ENCODE data around the gene WDR46. TPM values are rescaled to one million over a fixed set of nuclear protein-coding genes. Genes with fewer than 3 reads are reported as not detected.

WDR46 gene
- total RNA-seq, 1 donor from 2014 or later: 70.2 TPM

DNA sequence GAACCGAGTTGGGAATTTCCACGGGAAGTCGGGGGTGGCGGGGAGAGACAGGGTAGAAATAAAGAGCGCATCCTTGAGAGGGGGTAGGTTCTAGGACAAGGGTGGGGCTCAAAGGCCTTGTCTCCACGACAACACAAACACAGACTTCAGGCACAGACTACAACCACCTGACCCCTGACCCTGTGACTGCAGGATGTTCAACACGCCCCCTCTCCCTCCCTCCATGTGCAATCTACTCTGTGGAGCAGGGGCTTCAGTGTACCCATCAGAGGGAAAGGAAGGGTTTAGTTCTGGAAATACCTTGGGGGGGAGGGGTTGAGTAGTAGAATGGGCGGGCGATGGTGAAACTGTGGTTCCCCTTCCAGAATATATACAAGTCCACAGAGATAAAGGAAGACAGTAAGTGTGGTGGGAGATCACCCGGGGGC, 25.5 kb upstream of the WDR46 start:
- intact Hi-C loops (cut with micrococcal nuclease): loop anchor here (1.0 to 10.0 kb wide), 6 partner anchors 9 to 460 kb away; partner anchors contain the start of genes HSD17B8, PSMB9, RXRB and SLC39A7

DNA sequence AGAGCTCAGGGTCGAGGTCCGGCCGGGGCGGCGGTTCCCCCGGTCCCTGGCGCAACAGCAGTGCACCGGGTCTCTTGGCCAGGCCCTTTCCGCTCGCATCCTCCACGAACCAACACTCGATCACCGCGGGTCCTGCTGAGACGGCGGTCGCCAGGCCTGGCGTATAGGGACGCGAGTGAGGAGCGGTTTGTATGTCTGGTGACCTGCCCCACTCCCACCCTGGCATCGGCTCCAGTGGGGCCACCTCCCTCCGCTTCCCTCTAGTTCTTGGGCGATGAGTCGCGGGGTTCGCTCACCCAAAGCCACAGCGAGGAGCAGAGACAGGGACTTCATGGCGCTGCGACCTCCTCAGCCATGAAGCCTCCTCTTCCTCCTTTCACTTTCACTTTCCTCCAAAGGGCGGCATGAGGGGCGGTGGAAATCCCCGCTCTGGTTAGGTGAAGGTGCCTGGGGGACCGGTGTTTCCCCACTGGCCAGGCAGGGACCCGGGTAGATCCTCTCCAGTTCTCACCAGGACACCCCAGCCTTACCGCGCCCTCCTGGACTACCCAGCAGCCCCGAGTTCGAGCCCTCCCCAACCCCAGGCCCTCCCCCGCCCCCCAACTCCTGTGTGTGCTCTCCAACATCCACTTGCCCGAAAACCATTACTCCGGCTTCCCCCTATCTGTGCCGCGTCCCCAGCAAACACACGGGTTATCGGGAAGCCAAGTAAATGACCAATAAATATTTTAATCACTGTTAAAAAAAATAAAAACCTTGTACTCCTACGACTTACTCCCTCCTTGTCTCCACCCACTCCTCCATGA, 24.9 kb upstream of the WDR46 start, which contains the start of gene TAPBP:
TSS of gene TAPBP (minus strand) at position 370 of the 806 bp plus-strand sequence. CDS start at position 333, 37 bp downstream.
- intact Hi-C loops (cut with micrococcal nuclease): loop anchor here (1.0 to 10.0 kb wide), 6 partner anchors 9 to 459 kb away; partner anchors contain the start of genes HSD17B8, PSMB9, RXRB and SLC39A7

DNA sequence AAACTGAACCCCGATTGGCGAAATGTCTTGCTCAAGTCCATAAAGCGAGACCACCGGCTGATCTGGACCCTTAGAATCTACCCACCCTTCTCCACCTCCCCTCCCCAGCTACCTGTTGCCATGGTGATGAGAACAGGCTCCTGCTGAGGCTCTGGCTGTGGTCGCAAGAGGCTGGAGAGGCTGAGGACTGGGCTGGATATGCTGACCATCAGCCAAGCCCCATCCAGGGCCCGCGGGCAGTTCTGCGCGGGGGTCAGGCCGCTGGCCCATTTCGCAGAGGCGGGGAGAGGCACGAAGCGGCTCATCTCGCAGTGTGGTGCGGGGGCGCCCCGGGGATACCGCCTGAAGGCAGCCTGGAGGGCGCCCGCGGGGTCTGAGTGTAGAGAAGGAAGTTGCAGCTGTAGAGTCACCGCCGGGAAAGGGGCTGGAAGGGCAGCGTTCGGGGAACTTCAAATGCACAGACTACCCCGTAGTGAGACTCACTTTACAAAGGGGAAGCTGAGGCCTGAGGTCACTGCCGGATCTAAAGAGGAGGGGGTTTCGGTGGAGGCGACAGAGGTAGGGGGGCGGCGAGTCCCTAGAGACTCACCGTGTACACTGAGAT, 24.2 kb upstream of the WDR46 start:
- intact Hi-C loops (cut with micrococcal nuclease): loop anchor here (5.0 to 10.0 kb wide), 4 partner anchors 111 to 458 kb away; partner anchors contain the start of genes HSD17B8, PSMB9, RXRB and SLC39A7

DNA sequence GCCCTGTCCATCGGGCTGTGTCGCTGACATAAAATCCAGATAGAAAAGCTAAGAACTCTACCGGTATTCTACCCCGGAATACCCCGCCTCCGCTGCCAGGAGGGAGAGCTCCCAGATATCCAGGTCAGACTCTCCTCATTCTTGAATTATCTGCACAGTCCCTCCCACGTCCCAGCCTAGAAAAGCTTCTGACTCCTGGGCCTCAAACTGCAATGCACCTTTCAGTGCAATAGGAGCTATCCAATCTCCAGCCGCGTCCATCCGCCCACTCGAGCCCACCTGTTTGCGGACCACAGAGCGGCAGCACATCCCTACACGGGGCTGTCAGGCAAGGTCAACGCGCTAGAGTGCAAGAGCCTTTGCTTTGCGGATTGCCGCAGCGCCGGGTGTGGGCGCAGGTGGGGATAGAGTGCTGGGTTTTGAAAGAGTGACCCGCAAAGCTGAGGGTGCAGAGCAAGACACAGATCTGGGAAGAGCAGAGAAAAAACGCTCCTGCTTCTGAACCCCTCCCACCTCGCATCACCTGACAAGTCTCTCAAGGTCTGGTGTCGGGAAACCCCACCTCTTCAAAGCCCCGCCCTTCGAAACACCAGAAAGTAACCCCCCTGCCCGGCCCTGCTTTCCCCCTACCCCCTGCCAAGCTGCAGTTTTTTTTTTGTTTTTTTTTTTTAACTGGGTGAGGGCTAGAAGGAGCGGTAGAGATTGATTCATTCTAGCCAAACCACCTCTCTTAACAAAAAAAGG, 23.5 kb upstream of the WDR46 start:
- intact Hi-C loops (cut with micrococcal nuclease): loop anchor here (5.0 to 10.0 kb wide), 4 partner anchors 110 to 458 kb away; partner anchors contain the start of genes HSD17B8, PSMB9, RXRB and SLC39A7

DNA sequence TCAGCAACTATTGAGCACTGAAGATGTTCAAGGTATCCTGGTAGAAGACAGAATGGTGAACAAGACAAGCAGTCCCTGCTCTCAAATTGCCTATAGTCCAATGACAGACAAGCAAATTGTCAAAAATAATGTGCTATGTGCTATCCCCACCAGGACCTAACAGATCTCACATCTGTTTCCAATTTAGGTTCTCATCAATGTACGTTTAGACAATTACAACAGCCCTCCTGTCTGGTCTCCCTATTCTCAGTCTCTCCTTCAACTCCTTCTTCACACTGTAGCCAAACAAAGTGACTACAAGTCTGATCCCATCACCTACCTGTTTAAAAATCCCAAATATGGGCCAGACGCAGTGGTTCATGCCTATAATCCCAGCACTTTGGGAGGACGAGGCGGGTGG, 17.3 kb upstream of the WDR46 start:
- intact Hi-C loops (cut with micrococcal nuclease): no loop called here

DNA sequence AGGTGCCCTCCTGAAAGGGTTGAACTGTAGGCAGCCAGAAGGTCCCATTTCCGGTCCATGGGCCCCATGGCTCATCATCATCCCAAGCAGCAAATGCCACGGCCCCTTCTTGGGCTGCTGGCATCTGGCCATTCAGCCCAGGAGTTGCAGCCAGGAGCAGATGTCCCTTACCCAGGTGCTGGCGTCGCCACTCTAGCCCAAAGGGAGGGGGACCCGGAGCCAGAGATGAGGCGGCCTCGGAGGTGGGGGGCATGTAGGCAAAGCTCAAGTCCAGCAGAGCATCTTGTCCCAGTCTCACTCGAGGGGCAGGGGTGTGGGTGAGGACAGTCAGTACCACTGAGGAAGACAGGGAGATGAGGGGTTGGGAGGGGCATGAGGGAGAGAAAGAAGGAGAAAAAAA, 16.0 kb upstream of the WDR46 start:
- intact Hi-C loops (cut with micrococcal nuclease): no loop called here

DNA sequence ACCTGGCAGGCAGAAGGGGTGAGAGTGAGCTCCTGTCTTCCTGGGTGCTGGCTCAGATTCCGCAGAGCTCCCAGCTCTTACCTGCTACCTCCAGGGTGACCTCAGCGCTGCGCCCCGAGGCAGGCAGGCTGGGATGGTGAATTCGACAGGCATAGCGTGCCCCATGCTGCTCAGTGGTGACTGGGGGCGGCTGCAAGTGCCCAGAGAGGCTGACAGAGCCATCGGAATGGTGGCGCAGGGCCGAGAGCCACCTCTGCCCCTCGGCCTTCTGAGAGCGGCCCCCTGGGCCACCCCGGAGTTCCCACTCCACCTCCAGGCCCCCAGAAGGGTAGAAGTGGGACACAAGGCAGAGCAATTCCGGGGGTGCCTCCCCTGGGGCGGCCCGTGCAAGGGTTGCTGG, 15.2 kb upstream of the WDR46 start:
- intact Hi-C loops (cut with micrococcal nuclease): no loop called here

DNA sequence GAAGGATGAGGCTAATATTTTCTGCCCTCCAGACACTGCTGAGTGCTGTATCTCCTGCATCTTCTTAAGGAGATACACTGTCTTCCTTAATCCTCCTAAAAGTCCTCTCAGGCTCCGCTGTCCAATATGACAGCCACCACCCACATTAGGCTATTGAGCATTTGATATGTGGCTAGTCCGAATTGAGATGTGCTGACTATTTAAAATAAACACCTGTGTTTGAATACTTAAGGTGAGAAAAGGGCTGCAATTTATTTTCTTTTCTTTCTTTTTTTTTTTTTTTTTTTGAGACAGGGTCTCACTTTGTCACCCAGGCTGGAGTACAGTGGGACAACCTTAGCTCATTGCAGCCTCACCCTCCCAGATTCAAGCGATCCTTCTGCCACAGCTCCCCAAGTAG, 12.8 kb upstream of the WDR46 start:
- intact Hi-C loops (cut with micrococcal nuclease): no loop called here

DNA sequence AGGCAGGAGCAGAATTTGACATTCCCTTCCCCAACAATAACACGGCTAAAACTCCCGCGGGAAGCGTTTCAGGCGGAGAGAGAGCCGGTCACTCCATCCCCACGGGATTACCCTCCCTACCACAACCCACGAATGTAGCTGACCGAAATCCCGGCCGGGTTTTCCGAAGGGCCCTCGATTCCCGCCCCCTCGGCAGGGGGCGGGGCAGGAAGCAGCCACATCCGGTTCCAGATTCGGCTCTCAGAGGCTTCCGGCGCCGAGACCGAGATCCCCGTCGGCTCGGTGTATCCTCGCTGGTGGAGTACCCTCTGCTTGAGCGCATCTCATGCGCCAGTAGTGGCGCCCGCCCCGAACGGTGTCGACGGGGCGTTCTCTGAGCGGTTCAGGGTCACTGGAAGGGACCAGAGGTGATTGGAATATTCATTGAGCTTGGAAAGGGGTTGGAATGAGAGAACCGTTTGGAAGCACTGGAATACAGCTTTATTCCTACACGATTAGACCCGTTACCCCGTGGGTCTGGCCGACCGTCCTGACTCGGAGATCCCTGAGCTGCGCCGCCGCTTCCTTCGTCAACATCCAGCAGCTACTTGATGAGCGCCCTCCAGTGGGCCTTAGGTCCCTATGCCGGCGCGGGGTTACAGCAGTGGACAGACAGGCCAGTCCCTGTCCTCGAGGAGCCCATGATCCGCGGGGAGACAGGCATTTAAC, 10.4 kb upstream of the WDR46 start:
- intact Hi-C loops (cut with micrococcal nuclease): loop anchor here (1.0 kb wide), 5 partner anchors 10 to 45 kb away; partner anchors contain the start of genes B3GALT4, PFDN6, TAPBP and VPS52

DNA sequence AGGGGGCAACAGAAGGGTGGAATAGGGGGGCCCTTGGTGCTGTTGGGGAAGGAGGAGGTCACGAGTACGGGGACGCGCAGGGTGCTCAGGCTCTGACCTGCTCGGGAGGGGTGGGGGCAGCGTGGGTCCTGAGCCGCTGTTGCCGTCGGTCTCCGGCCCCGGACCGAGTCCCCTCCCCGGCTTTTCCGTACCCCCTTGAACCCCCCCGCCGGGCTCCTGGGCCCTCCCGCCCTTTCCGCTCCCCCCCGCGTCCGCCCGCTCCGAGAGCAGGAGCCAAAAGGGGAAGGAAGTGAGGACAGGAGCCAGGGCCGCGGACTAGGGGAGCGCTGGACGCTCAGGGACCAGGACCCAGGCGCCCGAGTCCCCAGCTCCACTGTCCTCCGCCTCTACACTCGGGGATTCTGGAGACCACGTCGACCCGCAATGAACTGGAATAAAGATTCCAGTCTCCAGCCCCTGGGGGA, 9.8 kb upstream of the WDR46 start, which contains the start of gene RGL2:
TSS of gene RGL2 (minus strand) at position 170 of the 464 bp plus-strand sequence. CDS start 332 bp downstream, outside the sequence.
- intact Hi-C loops (cut with micrococcal nuclease): loop anchor here (1.0 kb wide), 5 partner anchors 10 to 45 kb away; partner anchors contain the start of genes B3GALT4, PFDN6, TAPBP and VPS52

DNA sequence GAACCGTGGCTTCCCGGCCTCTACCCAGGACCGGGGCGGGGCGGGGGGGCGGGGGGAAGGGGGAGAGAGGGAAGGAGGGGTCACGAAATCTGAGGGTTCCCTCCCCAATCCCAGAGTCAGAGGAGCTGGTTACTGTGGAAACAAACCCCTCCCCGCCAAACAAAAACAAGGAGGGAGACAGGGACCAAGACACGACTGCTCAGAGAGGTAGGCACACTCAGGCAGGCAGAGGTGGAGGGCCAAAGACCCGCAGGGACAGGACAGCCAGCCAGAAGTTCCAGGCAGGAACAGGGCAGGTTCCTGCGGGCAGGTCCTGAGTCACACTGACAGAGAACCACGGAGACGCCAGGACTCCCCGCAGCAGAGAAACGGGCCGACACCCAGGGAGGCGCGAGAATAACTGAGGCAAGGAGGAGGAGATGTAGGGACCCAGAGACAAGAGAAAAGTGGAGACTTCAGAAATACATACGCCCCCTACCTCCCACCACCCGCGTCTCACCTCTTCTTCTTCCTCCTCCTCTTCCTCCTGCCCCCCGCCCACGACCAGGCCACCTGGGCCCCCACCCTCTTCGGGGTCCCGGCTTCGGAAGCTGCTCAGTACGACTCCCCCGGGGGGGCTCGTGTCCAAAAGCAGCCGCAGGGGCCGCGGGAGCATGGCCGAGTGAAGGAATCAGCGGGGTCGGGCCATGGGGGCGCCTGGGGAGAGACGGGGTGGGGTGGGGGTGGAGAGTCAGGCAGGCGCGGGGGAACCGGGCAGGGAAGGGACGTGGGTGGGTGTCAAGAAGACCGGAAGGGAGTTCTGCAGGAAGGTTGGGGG, 9.1 kb upstream of the WDR46 start:
- intact Hi-C loops (cut with micrococcal nuclease): no loop called here

DNA sequence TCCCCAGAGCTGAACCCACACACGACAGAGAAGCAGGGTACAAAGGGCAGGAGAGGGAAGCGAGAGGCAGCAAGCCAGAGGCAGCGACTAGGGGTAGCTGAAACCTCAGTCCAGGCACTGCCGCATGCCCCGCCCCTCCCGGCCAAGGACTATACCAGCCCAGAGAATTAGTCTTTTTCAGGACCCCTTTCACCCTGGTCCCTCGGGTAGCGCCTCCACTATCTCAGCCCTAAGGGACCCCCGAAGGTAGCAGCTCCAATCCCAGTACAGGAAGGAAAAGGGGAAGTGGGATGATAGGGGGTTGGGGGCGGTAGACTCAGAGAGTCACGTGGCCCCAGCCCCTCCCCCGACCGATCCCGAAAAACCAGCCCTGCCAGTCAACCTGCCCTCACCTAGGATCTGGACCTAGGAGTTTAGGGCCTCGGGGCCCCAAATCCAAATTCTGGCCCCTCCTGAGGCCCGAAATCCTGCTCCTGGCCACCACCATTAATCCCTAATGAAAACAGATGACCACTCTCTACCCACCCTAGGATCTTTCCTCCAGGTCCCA, 8.4 kb upstream of the WDR46 start:
- intact Hi-C loops (cut with micrococcal nuclease): no loop called here

DNA sequence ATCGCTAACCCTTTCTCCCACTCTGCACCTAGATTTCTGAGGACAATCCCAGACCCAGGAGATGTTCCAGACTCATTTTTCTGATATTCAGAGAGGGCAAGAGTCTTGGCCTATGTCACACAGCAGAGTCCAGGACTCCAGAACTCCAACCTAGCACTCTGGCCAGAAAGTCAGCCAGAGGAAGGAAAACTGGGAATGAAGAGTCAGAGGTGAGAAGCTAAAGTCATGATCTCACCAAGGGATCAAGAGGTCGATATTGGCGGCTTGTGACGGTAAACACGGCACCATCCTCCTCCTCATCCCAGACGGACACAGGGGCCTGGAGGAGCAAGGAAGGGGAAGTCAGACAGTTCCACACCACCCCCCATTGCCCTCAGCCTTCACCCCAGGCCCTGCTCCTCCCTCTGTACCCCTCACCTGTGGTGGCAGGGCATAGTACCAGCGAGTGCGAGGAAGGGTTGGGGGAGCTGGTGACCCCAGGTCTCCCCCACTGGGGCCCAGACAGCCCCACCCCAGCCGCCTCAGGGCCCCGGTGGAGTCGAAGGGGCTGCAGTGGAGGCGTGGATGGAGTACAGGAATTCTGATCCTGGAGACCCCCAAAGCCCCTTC, 7.9 kb upstream of the WDR46 start:
- intact Hi-C loops (cut with micrococcal nuclease): no loop called here

DNA sequence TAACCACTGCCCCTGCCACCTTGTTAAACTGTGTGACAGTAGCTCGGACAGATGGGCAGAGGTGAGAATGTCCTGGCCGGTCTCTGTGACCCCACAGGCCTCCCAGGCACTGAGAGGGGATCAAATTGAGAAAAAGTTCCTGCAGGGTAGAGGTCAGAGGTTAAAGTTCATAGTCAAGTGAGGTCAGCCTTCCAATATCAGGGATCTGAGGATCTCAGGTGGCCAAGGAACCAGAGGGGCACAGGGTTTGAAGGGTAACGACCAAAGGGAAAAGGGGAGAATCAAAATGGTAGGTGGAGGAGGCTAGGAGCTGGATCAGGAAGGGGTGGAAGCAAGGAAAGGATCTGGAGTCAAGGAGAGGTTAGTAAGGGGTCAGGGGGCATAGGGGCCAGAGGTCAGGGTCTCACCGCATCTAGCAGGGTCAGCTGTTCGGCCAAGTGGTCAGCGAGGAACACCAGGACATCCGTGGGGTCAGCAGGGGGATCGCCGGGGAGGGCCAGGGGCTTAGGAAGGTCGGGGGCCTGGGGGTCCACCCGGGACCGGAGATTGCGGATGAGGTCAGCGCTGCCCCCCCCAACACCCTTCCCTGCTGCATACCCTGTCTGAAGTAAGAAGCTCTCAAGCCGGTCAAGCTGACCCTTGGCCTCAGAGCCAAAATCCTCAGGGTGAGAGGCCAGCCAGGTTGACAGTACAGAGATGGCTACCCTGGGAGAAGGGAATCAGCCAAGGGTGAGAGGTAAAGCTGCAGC, 6.8 kb upstream of the WDR46 start:
- intact Hi-C loops (cut with micrococcal nuclease): no loop called here

DNA sequence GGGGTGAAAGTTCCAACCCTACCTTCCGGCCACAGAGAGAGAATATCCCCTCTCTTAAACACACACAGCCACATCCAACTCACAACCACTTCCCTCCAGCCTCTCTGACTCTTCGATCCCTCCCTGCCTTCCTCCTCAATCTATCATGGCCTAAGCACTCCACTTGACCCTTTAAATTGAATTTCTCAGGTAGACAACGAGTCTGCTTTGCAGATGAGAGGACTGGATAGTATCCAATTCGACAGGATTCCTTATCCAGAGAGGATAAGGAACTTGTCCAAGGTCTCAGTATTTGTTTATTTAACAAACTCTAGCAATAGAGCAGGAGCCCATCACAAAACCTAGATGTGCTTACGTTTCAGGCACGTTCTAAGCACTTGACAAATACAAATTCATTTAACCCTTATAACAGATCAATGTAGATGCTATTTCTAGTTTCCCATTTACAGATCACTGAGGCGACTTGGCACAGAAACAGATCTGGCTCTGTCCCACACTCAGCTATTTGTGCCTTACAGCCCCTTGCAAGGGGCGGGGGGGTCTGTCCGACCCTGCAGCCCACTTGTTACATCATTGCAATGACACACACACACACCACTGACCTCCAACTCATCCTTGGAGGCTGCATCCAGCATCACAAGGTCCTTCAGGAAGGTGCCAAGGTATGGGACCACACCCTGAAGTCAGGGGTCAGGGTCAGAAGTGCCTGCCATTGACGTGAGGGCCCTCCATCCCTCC, 5.2 kb upstream of the WDR46 start:
- intact Hi-C loops (cut with micrococcal nuclease): no loop called here

DNA sequence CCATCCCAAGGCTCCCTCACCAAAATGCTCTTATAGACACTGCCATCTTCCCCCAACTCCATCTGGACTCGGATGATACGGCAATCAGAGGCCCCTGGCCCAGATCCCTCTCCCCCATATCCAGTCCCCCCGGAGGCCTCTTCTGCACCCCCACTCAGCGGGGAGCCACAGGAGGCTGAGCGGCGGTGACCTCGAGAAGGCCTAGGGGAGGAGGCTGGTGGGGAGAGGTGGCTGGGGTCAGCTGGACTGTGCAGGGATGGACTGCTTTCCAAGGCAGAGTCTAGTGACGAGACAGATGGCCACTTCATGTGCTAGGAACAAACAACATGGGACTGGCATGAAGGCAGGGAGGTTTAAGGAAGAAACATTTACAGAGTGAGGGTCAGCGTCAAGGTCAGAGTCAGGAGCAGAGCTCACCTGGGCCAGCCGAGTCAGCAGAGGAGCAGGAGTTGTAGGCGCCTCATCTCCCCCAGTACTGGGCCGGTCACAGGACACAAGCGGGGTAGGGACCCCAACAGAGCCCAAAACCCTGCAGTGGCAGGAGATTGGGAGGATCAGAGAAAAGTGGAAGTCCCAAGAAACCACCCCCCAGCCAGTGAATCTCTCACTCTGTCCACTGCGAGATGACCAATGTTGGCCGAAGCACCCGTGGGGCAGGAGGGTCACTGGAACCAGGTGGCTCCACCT, 4.1 kb upstream of the WDR46 start:
- intact Hi-C loops (cut with micrococcal nuclease): no loop called here

DNA sequence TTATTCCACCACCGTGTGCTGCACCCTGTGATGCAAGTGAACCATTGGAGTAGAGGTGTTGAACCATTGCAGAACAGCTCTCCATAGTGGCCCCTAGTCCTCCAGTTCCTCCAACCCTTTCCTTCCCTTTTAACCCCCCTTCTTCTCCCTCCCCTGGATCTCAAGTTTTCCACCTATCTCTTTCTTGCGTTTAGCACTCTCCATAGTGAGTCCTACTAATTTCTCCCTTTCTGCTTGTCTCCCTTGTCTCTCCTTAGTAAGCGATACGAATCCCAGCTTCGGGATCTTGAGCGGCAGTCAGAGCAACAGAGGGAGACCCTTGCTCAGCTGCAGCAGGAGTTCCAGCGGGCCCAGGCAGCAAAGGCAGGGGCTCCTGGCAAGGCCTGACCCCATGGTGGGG, 1.4 kb upstream of the WDR46 start:
- intact Hi-C loops (cut with micrococcal nuclease): no loop called here

Data from T-helper 2 cell treated with Interferon-gamma antibody and Interleukin-4, amounts not matched to agents 100 ng/mL and 5 ng/mL, for 36 hours (primary cell).